Left renal cortex interstitium (tissue), 4 donors: ENCODE measurements around the gene COL20A1. TPM values are rescaled to one million over a fixed set of nuclear protein-coding genes. Genes with fewer than 3 reads are reported as not detected.

Experiments
- DNase-seq, 4 donors: peaks; one replicate each; pipeline ENCODE4 v3.0.0-alpha.2; 2013; ENCODE audit warnings: low read depth in 4 of 4, low spot score in 2 of 4, missing footprints in 1 of 4
- polyA plus RNA-seq, 4 donors: library from polyadenylated mRNA; unstranded; fragments of 120-200 nt; gene quantifications; one replicate each; pipeline ENCODE4 v1.2.1, GENCODE V29; 2013; ENCODE audit not compliant: insufficient read length in 4 of 4

COL20A1 gene
- polyA plus RNA-seq, 4 donors: 0.69 to 1.2 (median 0.94) TPM

GRCh38 chr20:63382551-63383300 is 89.7 kb downstream of the COL20A1 start:
- DNase-seq: no peak

- no peak for DNase-seq
Measured at GRCh38 chr20:63383556-63383955, 90.6 kb downstream of the COL20A1 start.

GRCh38 chr20:63384336-63384735 is 91.3 kb downstream of the COL20A1 start:
- DNase-seq: no peak

Other genes with a start within 250 kb of the COL20A1 start
- 10 to 100 TPM; 42.0 to 45.6 (median 44.3) TPM for gene YTHDF1, start 77.1 kb upstream of the COL20A1 start, polyA plus RNA-seq
- 1 to 10 TPM; 1.4 to 2.2 (median 2.0) TPM for gene BIRC7, start 57.3 kb upstream of the COL20A1 start, polyA plus RNA-seq
- gene NKAIN4, start 38.7 kb upstream of the COL20A1 start, polyA plus RNA-seq: 10 to 100 TPM; 25.4 to 42.2 (median 40.8) TPM
- gene ARFGAP1, start 20.4 kb upstream of the COL20A1 start, polyA plus RNA-seq: 10 to 100 TPM; 53.9 to 90.8 (median 73.9) TPM
- gene CHRNA4, start 68.2 kb downstream of the COL20A1 start, polyA plus RNA-seq: 10 to 100 TPM in 2 of 4 donors, 1 to 10 TPM in 2; 5.6 to 29.6 (median 12.3) TPM
- 1 to 10 TPM; 3.7 to 9.6 (median 5.5) TPM for gene KCNQ2, start 179.5 kb downstream of the COL20A1 start, polyA plus RNA-seq
- 1 to 10 TPM; 1.3 to 3.0 (median 1.8) TPM for gene EEF1A2, start 205.9 kb downstream of the COL20A1 start, polyA plus RNA-seq
- gene PPDPF, start 227.6 kb downstream of the COL20A1 start, polyA plus RNA-seq: 100 to 1,000 TPM; 118 to 425 (median 326) TPM
- 1 to 10 TPM in 2 of 4 donors, under 1 TPM in 2; 0.30 to 1.3 (median 0.98) TPM for gene PTK6, start 244.2 kb downstream of the COL20A1 start, polyA plus RNA-seq